ENCODE measurements around the gene BCAN.

Gene BCAN

DNA sequence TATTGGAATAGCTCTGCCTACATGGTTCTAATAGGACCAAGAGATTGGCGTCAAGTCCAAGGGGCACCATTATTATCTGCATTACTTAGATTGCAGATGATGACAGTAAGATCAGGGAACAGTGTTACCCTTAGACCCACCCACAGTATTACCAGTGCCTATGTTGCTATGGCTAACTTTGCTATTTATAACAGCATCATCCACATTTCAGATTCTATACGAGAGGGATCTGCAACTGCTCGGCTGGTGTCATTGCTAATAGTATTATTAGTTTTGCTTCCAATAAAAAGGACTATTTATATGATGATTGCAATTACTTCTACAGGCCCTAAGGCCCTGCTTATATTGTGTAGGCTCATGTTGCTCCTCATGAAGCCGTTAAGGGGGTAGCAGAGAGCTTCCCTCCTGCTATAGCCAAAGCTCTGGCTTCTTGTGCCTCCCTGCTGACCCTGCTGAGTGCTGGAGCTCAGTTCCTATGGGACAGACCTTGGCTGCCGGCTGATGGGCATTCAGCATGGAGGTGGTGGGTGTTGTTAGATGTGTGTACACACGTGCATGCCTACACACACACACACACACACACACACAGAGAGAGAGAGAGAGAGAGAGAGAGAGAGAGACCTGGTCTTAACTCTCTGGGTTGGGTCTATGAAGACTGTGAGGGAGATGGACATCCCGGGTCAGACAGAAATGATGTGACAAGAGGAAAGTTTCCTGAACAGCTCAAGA is 1.3 kb downstream of the BCAN start:
- TF ChIP-seq, protein P1, sequence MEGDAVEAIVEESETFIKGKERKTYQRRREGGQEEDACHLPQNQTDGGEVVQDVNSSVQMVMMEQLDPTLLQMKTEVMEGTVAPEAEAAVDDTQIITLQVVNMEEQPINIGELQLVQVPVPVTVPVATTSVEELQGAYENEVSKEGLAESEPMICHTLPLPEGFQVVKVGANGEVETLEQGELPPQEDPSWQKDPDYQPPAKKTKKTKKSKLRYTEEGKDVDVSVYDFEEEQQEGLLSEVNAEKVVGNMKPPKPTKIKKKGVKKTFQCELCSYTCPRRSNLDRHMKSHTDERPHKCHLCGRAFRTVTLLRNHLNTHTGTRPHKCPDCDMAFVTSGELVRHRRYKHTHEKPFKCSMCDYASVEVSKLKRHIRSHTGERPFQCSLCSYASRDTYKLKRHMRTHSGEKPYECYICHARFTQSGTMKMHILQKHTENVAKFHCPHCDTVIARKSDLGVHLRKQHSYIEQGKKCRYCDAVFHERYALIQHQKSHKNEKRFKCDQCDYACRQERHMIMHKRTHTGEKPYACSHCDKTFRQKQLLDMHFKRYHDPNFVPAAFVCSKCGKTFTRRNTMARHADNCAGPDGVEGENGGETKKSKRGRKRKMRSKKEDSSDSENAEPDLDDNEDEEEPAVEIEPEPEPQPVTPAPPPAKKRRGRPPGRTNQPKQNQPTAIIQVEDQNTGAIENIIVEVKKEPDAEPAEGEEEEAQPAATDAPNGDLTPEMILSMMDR (IDR thresholded peaks at IDR 0.05), result no peak

DNA sequence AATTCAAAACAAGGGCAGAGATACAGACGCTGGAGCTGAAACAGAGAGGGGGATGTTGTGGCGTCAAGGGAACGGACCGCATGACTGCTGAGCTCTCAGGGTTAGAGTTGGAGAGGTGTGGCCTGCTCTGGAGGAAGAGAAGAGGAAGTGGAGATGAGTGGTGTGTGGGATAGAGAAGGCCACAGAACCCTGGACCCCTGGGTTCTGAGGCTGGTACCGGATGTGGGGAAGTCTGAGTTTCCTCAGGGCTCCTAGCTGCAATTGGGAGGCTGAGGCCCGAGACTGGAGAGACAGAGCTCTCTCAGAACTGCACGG is 1.8 kb downstream of the BCAN start:
- TF ChIP-seq, protein P1 (IDR thresholded peaks at IDR 0.05), result no peak

DNA sequence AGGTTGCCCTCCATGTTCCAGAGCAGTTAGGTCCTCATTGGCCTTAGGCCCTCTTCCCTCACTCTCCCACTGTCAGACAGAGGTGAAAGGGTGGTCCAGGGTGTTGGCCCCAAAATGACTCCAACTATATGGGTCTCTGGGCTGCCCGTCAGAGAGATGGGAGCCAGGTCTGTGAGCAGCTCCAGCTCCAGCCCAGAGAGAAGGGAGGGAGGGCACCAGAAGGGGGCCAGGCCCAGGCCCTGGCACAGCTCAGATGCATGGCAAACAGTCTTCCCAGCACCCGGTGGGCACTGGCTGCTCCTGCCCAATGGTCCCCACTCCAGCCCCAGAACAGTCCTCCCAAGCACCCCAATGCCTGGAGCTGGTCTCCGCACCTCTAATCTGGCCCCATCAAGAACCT is 2.2 kb downstream of the BCAN start:
- TF ChIP-seq, protein P1 (IDR thresholded peaks at IDR 0.05), result no peak

DNA sequence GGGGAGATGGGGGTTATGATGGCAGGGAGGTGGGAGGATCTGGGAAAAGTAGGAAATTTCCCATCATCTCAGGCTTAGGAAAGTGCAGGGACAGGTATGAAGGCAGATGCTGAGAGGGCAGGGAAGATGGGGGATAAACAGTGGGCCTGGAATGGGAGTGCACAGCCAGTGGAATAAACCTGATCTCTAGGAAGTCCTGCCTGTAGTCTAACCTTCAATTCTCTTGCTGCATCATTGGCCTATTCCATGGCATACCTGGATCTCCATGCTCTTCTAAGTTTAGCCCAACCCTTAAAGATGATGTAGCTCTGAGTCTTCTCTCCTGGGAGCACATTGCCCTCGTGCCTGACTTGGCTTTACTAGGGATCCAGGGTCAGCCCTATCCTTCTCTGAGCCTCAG is 2.7 kb downstream of the BCAN start:
- TF ChIP-seq, protein P1 (IDR thresholded peaks at IDR 0.05), result no peak

DNA sequence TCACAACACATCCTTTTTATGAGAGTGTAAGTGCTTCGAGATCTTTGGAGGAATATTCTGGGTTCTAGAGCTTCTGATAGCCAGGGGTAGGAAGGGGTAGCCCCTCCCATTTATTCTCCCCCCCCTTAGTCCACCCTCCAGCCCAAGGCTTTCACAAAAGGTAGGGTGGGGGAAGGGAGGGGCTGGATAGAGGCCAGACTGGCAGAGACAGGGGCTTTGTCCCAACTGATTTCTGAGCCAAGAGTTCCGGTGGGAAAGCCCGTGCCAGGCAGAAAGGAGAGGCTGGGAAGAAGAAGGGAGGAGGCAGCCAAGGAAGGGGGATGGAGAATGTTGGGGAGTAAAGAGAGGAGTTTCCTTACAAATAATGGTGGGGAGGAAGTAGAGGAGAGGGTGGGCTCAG is 3.1 kb downstream of the BCAN start:
- TF ChIP-seq, protein P1 (IDR thresholded peaks at IDR 0.05), result no peak

DNA sequence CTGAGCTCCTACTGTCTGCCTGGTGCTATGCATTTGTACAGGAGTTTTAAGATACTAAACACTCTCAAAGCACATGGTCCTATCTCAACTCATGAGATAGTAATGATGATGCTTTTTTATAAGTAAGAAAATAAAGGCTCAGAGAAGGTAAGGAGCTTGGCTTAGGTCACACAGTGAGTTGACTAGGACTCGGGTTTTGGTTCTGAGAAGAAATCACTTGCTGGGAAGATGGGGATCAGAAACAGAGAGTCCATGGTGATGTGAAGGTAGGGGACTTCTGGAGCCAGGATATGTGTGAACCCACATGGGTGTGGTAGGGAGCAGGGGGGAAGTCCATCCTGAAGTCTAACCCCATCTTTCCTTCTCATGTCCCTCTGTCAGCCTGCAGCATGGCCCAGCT is 3.7 kb downstream of the BCAN start:
- TF ChIP-seq, protein P1 (IDR thresholded peaks at IDR 0.05), result no peak

DNA sequence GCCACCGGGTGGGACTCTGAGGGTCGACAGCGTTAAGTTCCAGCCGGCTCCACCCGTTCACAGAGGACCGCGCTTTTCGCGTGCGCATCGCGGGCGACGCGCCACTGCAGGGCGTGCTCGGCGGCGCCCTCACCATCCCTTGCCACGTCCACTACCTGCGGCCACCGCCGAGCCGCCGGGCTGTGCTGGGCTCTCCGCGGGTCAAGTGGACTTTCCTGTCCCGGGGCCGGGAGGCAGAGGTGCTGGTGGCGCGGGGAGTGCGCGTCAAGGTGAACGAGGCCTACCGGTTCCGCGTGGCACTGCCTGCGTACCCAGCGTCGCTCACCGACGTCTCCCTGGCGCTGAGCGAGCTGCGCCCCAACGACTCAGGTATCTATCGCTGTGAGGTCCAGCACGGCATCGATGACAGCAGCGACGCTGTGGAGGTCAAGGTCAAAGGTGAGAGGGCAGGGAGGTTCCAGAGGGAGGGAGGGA is 4.9 kb downstream of the BCAN start:
- TF ChIP-seq, protein P1 (IDR thresholded peaks at IDR 0.05), result no peak

DNA sequence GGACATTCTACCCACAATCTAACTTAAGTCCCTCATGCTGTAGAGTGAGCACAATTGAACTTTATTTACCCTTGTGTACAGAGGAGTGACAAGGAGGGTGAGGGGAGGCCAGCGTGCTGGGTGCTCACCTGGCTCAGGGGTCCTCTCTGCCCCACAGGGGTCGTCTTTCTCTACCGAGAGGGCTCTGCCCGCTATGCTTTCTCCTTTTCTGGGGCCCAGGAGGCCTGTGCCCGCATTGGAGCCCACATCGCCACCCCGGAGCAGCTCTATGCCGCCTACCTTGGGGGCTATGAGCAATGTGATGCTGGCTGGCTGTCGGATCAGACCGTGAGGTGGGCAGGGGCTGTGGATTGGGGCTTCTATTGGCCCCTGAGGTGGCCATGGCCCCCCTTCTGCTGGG is 5.4 kb downstream of the BCAN start:
- TF ChIP-seq, protein P1 (IDR thresholded peaks at IDR 0.05), result no peak
